Activated B cell treated with CpG ODN at 0.5 μM for 24 hours (primary cell): ENCODE data around the gene SEPTIN10. TPM values are rescaled to one million over a fixed set of nuclear protein-coding genes. Genes with fewer than 3 reads are reported as not detected.

Experiments used
- ATAC-seq: fragments of 200-7000 bp; cut with Tn5 transposase; one replicate; pipeline ENCODE4 v1.10.0; 2021; ENCODE audit warnings: low read depth, mild to moderate bottlenecking, moderate library complexity
- CTCF ChIA-PET: fragments of 350-600 bp; sonication (Branson Sonifier 250); formaldehyde crosslinking; loops from one replicate; lab custom pipeline; 2021; ENCODE audit warnings: antibody characterized with exemption; lab: Charles Lee
- POLR2A ChIA-PET: fragments of 350-600 bp; sonication (Branson Sonifier 250); formaldehyde crosslinking; loops from one replicate; lab custom pipeline; 2021; ENCODE audit warnings: antibody characterized with exemption; lab: Charles Lee
- DNase-seq: peaks from one replicate; pipeline ENCODE4 v3.0.0; 2022
- H3K27ac Mint-ChIP-seq: one replicate; pipeline ENCODE4 v1.8.0; 2020; ENCODE audit warnings: mixed read lengths
- H3K27me3 Mint-ChIP-seq: one replicate; pipeline ENCODE4 v1.8.0; 2021; ENCODE audit warnings: mixed read lengths
- H3K36me3 Mint-ChIP-seq: one replicate; pipeline ENCODE4 v1.8.0; 2021; ENCODE audit warnings: low read depth, mixed read lengths
- H3K4me1 Mint-ChIP-seq: one replicate; pipeline ENCODE4 v1.8.0; 2021; ENCODE audit warnings: mixed read lengths
- H3K4me3 Mint-ChIP-seq: one replicate; pipeline ENCODE4 v1.8.0; 2020; ENCODE audit warnings: mild to moderate bottlenecking, mixed read lengths
- H3K9me3 Mint-ChIP-seq: one replicate; pipeline ENCODE4 v1.8.0; 2020; ENCODE audit warnings: mixed read lengths
- CTCF ChIP-seq: fragments of 200-600 bp; IDR thresholded peaks from one replicate; pipeline ENCODE4 v1.8.0; 2022; ENCODE audit warnings: antibody characterized with exemption, mild to moderate bottlenecking
- intact Hi-C: fragments of 100-400 bp; cut with micrococcal nuclease; formaldehyde crosslinking; loops from one replicate; pipeline ENCODE4 v1.15.1; 2024
- total RNA-seq: library from RNA; stranded (reverse); gene quantifications from 2 replicates; pipeline ENCODE4 v1.2.3, GENCODE V29; 2022

The SEPTIN10 gene
- total RNA-seq, 1 donor from 2014 or later = 0.35 TPM

GRCh38 chr2:109563288-109563687, 50.5 kb downstream of the SEPTIN10 start:
- DNase-seq = no peak
- H3K4me3 Mint-ChIP-seq = no peak overlapping the region
- intact Hi-C loops = no loop called here
- ATAC-seq = no peak
- H3K27me3 Mint-ChIP-seq = peaks cover 2% of the 10 kb centered on the region
- H3K4me1 Mint-ChIP-seq = no peaks in the 10 kb centered on the region
- TF ChIP-seq CTCF = no peak
- CTCF ChIA-PET = no interaction called here
- no peaks in the 10 kb centered on the region for H3K9me3 Mint-ChIP-seq
- POLR2A ChIA-PET = no interaction called here
- H3K36me3 Mint-ChIP-seq = no peaks in the 10 kb centered on the region
- H3K27ac Mint-ChIP-seq = no peak overlapping the region

GRCh38 chr2:109562421-109562820, 51.3 kb downstream of the SEPTIN10 start:
- intact Hi-C loops = no loop called here
- DNase-seq (no peak), ATAC-seq (no peak)
- Mint-ChIP-seq H3K4me1 (no peaks in the 10 kb centered on the region), H3K9me3 (no peaks in the 10 kb centered on the region), H3K4me3 (no peak overlapping the region), H3K36me3 (no peaks in the 10 kb centered on the region), H3K27ac (no peak overlapping the region), H3K27me3 (peaks cover 2% of the 10 kb centered on the region)
- POLR2A ChIA-PET = no interaction called here
- no peak for TF ChIP-seq CTCF
- CTCF ChIA-PET = no interaction called here

DNA sequence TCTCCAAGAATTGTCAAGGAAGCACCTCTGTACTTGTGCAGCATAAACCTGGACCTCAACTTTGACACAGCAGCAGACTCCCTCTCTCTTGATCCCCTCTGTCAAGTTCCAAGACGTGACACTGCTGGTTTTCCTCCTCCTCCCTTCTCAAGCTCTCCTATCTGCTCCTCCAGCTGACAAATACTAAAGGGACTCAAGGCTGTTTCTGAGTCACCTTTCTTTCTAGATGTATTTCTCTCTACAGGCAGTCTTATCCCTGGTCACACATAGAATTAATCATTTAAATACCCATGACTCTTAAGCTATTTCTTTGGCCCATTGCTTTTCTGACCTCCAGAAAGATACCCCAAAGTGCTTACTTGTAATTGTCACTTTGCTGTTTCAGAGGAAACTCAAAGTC, 53.5 kb downstream of the SEPTIN10 start:
- Mint-ChIP-seq H3K9me3 (no peaks in the 10 kb centered on the region), H3K36me3 (no peaks in the 10 kb centered on the region), H3K4me1 (no peaks in the 10 kb centered on the region), H3K27ac (no peak overlapping the region), H3K27me3 (peaks cover 5% of the 10 kb centered on the region), H3K4me3 (no peak overlapping the region)
- intact Hi-C loops = no loop called here
- no peak for ATAC-seq
- DNase-seq = no peak
- no peak for TF ChIP-seq CTCF
- CTCF ChIA-PET = interaction anchor here (2.1 kb wide), 1 partner anchor 14 kb away, joined by 7 read pairs; no protein-coding TSS in a partner anchor
- POLR2A ChIA-PET = no interaction called here

- no peak for ATAC-seq
- Mint-ChIP-seq H3K9me3 (no peaks in the 10 kb centered on the region), H3K4me3 (no peak overlapping the region), H3K27me3 (peaks cover 4% of the 10 kb centered on the region), H3K4me1 (no peaks in the 10 kb centered on the region), H3K36me3 (no peaks in the 10 kb centered on the region), H3K27ac (no peak overlapping the region)
- intact Hi-C loops = no loop called here
- no peak for DNase-seq
- ChIA-PET CTCF (interaction anchor here (1.1 to 1.2 kb wide), 2 partner anchors 12 kb away, joined by 3 to 4 read pairs; no protein-coding TSS in a partner anchor), POLR2A (no interaction called here)
- TF ChIP-seq CTCF = no peak
These were observed 55.5 kb downstream of the SEPTIN10 start for GRCh38 chr2:109558076-109558882.

- intact Hi-C loops = no loop called here
- no peak for TF ChIP-seq CTCF
- Mint-ChIP-seq H3K27ac (no peak overlapping the region), H3K36me3 (no peaks in the 10 kb centered on the region), H3K4me1 (no peaks in the 10 kb centered on the region), H3K9me3 (no peaks in the 10 kb centered on the region), H3K27me3 (peaks cover 3% of the 10 kb centered on the region), H3K4me3 (no peak overlapping the region)
- ChIA-PET POLR2A (no interaction called here), CTCF (interaction anchor here (1.1 kb wide), 1 partner anchor 11 kb away, joined by 4 read pairs; no protein-coding TSS in a partner anchor)
- DNase-seq = no peak
- ATAC-seq = no peak
These were observed 56.5 kb downstream of the SEPTIN10 start for GRCh38 chr2:109557309-109557708.
